ENCODE measurements around the gene MRPL38. TPM values are rescaled to one million over a fixed set of nuclear protein-coding genes. Genes with fewer than 3 reads are reported as not detected.

MRPL38 gene
- total RNA-seq, 6 experiments from 2014 or later, result 46.1 to 79.8 (median 57.3) TPM

DNA sequence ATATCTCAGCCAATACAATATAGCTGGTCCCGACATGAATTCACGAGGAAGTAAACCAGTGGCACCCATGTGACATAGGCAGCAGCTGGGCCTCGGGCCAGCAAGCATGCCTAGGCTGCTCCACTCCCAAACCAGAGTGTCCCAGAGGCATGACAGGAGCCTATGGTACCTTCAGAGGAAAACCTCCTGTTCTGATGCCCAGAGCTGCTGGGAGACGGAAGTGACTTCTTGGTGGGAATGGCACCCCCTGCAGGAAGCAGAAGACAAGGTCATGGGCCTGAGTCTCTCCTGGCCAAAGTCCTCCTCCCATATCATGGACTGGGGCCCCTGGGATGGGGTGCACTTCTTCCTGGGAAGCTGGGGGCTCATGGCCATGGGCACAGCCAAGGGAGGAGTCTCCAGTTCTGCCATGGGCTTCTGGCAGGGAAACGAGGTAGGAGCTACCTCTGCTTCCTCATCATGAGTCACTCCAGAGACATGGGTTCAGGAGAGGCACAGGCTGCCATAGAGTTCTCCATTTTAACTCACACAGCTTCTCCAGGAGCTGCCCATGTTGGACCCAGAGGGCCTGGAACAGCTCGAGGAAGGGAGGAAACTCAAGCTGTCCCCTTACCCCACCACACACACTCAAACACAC is 22.7 kb upstream of the MRPL38 start:
- DNase-seq, result no peak
- no CpG with 5 or more reads among the region's 6 CpGs for WGBS (ENCODE audit: insufficient coverage, low coverage, low lambda C conversion rate, missing lambda C conversion rate)

GRCh38 chr17:75926456-75926855 is 21.8 kb upstream of the MRPL38 start:
- Histone ChIP-seq H3K36me3 (no peaks in the 10 kb centered on the region), H3K27ac (no peak overlapping the region), H3K27me3 (no peaks in the 10 kb centered on the region), H3K4me3 (no peak overlapping the region), H3K4me1 (peaks cover 0 to 12% (median 10%) of the 10 kb centered on the region in 4 donors), H3K9me3 (no peaks in the 10 kb centered on the region)
- no peak for ATAC-seq
- DNase-seq, result no peak
- intact Hi-C loops (cut with DNase I), result no loop called here
- 90% methylated on average over 4 of the region's 4 CpGs for WGBS (ENCODE audit: insufficient coverage, low coverage, low lambda C conversion rate, missing lambda C conversion rate)
- no peak for TF ChIP-seq POLR2A (IDR thresholded peaks at IDR 0.05)
- TF ChIP-seq, protein P1, sequence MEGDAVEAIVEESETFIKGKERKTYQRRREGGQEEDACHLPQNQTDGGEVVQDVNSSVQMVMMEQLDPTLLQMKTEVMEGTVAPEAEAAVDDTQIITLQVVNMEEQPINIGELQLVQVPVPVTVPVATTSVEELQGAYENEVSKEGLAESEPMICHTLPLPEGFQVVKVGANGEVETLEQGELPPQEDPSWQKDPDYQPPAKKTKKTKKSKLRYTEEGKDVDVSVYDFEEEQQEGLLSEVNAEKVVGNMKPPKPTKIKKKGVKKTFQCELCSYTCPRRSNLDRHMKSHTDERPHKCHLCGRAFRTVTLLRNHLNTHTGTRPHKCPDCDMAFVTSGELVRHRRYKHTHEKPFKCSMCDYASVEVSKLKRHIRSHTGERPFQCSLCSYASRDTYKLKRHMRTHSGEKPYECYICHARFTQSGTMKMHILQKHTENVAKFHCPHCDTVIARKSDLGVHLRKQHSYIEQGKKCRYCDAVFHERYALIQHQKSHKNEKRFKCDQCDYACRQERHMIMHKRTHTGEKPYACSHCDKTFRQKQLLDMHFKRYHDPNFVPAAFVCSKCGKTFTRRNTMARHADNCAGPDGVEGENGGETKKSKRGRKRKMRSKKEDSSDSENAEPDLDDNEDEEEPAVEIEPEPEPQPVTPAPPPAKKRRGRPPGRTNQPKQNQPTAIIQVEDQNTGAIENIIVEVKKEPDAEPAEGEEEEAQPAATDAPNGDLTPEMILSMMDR (IDR thresholded peaks at IDR 0.05), result no peak

More for the DNA sequence above, 22.7 kb upstream of the MRPL38 start:
- H3K4me1 ChIP-seq, result peaks cover 0 to 5% (median 4%) of the 10 kb centered on the region in 4 donors
- intact Hi-C loops (cut with DNase I), result no loop called here
- ATAC-seq, result peak in 3 of 4 donors; percentile 35 to 45 (median 40)
- H3K27ac ChIP-seq, result no peak overlapping the region
- H3K27me3 ChIP-seq, result no peaks in the 10 kb centered on the region
- no peak overlapping the region for H3K4me3 ChIP-seq
- no peaks in the 10 kb centered on the region for H3K9me3 ChIP-seq
- H3K36me3 ChIP-seq, result no peaks in the 10 kb centered on the region
- TF ChIP-seq, protein P1 (IDR thresholded peaks at IDR 0.05), result peak in 3 of 4 donors; percentile 19 to 34 (median 20)
- TF ChIP-seq POLR2A (IDR thresholded peaks at IDR 0.05), result no peak

- DNase-seq (peak in 1 of 3 donors; percentile 27), ATAC-seq (no peak)
- intact Hi-C loops (cut with DNase I), result no loop called here
- WGBS (ENCODE audit: insufficient coverage, low coverage, low lambda C conversion rate, missing lambda C conversion rate), result 100% methylated on average over 3 of the region's 15 CpGs
- Histone ChIP-seq H3K4me1 (peaks cover 0 to 12% (median 10%) of the 10 kb centered on the region in 4 donors), H3K27ac (no peak overlapping the region), H3K9me3 (no peaks in the 10 kb centered on the region), H3K4me3 (no peak overlapping the region), H3K27me3 (no peaks in the 10 kb centered on the region), H3K36me3 (no peaks in the 10 kb centered on the region)
- no peak for TF ChIP-seq POLR2A (IDR thresholded peaks at IDR 0.05)
- TF ChIP-seq, protein P1 (IDR thresholded peaks at IDR 0.05), result no peak
Observed at GRCh38 chr17:75925912-75926311, 21.2 kb upstream of the MRPL38 start.

- ATAC-seq (no peak), DNase-seq (peak in 1 of 3 donors; percentile 25)
- intact Hi-C loops (cut with DNase I), result no loop called here
- 93% methylated on average over 5 of the region's 11 CpGs for WGBS (ENCODE audit: insufficient coverage, low coverage, low lambda C conversion rate, missing lambda C conversion rate)
- Histone ChIP-seq H3K9me3 (no peaks in the 10 kb centered on the region), H3K36me3 (no peaks in the 10 kb centered on the region), H3K27me3 (no peaks in the 10 kb centered on the region), H3K4me1 (peaks cover 0 to 12% (median 10%) of the 10 kb centered on the region in 4 donors), H3K4me3 (no peak overlapping the region), H3K27ac (no peak overlapping the region)
- TF ChIP-seq, protein P1 (IDR thresholded peaks at IDR 0.05), result no peak
Observed at GRCh38 chr17:75925103-75925502, 20.4 kb upstream of the MRPL38 start.
